Kidney (tissue), 14 donors: ENCODE results near the gene SIGLEC9. TPM values are rescaled to one million over a fixed set of nuclear protein-coding genes. Genes with fewer than 3 reads are reported as not detected.
A peak's percentile ranks its signal among the peaks of the same experiment; 100 is the strongest.

Experiments
- DNase-seq, 5 donors: peaks; one replicate each; pipeline ENCODE4 v3.0.0-alpha.2; 2013 to 2020
- FAIRE-seq: peaks from 2 replicates; lab custom pipeline; 2012; peaks lifted over from hg19 to GRCh38; lab: Jason Lieb, UNC
- H3K27ac ChIP-seq, 2 donors: one replicate each; pipeline ENCODE4 v1.7.0; 2013; ENCODE audit warnings: low read depth in 2 of 2, low read length in 2 of 2, inconsistent platforms in 1 of 2
- H3K27me3 ChIP-seq: one replicate; pipeline ENCODE4 v1.7.1; 2013; ENCODE audit warnings: low read length, inconsistent platforms; ENCODE audit not compliant: control insufficient read depth, insufficient read depth
- H3K36me3 ChIP-seq, 3 donors: one replicate each; pipeline versions ENCODE4 v1.7.0 to v1.7.1; 2013; ENCODE audit warnings: low read length in 3 of 3, control low read depth in 1 of 3, inconsistent platforms in 1 of 3; ENCODE audit not compliant: insufficient read depth in 3 of 3, control insufficient read depth in 2 of 3
- H3K4me1 ChIP-seq, 3 donors: one replicate each; pipeline versions ENCODE4 v1.7.0 to v1.7.1; 2013; ENCODE audit warnings: low read length in 3 of 3, inconsistent platforms in 1 of 3, low read depth in 1 of 3; ENCODE audit not compliant: control insufficient read depth in 2 of 3, insufficient read depth in 2 of 3
- H3K4me3 ChIP-seq, 3 donors: one replicate each; pipeline versions ENCODE4 v1.7.0 to v1.8.1; 2013; ENCODE audit warnings: low read length in 3 of 3, control low read depth in 1 of 3, inconsistent platforms in 1 of 3
- H3K9ac ChIP-seq, 3 donors: one replicate each; pipeline versions ENCODE4 v1.7.0 to v1.7.1; 2013; ENCODE audit warnings: low read length in 3 of 3, control low read depth in 1 of 3, inconsistent platforms in 1 of 3
- H3K9me3 ChIP-seq, 3 donors: one replicate each; pipeline versions ENCODE4 v1.7.0 to v1.7.1; 2013; ENCODE audit warnings: low read length in 3 of 3, control low read depth in 1 of 3, inconsistent platforms in 1 of 3; ENCODE audit not compliant: control insufficient read depth in 2 of 3, insufficient read depth in 1 of 3
- intact Hi-C: fragments of 100-400 bp; cut with DNase I; formaldehyde crosslinking; loops from one replicate; pipeline ENCODE4 v1.11.1; 2022
- polyA plus RNA-seq: library from polyadenylated mRNA; stranded (reverse); fragments of 350-450 nt; fragmentation: Illumina TruSeq; extraction: RNeasy Lipid Tissue Mini Kit (QIAGEN cat#74804); gene quantifications from one replicate; pipeline ENCODE4 v1.2.3, GENCODE V29; 2014; ENCODE audit warnings: low read depth, low replicate concordance; ENCODE audit not compliant: insufficient read depth
- total RNA-seq: library from RNA; stranded (reverse); fragmentation: NEBNext Ultra II Directional; extraction: Animal tissue kit (Norgen Biotek cat#: 25700); gene quantifications from one replicate; pipeline ENCODE4 v1.2.1, GENCODE V29; 2021
- TF ChIP-seq, protein P1 (sequence below): IDR thresholded peaks from 3 replicates; pipeline ENCODE4 v1.5.1; 2012; ENCODE audit warnings: mild to moderate bottlenecking, moderate library complexity, borderline replicate concordance; ENCODE audit not compliant: insufficient read depth; ENCODE audit errors: extremely low read depth
- donor health status: control.
- donor health status: control.
- donor health status: control.
- donor health status: control.
- donor health status: control.
- donor health status: DM: yes; HTN: yes; CAD: no.
- donor health status: Normal renal cell carcinoma (clear cell type).

Gene SIGLEC9
- total and polyA plus RNA-seq, 2 donors from 2014 or later = 1.6 to 8.1 TPM

- TF ChIP-seq, protein P1, sequence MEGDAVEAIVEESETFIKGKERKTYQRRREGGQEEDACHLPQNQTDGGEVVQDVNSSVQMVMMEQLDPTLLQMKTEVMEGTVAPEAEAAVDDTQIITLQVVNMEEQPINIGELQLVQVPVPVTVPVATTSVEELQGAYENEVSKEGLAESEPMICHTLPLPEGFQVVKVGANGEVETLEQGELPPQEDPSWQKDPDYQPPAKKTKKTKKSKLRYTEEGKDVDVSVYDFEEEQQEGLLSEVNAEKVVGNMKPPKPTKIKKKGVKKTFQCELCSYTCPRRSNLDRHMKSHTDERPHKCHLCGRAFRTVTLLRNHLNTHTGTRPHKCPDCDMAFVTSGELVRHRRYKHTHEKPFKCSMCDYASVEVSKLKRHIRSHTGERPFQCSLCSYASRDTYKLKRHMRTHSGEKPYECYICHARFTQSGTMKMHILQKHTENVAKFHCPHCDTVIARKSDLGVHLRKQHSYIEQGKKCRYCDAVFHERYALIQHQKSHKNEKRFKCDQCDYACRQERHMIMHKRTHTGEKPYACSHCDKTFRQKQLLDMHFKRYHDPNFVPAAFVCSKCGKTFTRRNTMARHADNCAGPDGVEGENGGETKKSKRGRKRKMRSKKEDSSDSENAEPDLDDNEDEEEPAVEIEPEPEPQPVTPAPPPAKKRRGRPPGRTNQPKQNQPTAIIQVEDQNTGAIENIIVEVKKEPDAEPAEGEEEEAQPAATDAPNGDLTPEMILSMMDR = no peak
- DNase-seq (no peak), FAIRE-seq (no peak)
- Histone ChIP-seq H3K36me3 (peaks cover 0 to 10% (median 5%) of the 10 kb centered on the region in 3 donors), H3K4me1 (no peaks in the 10 kb centered on the region), H3K9me3 (no peaks in the 10 kb centered on the region), H3K27ac (no peak overlapping the region), H3K27me3 (no peaks in the 10 kb centered on the region), H3K9ac (no peak overlapping the region), H3K4me3 (no peak overlapping the region)
- intact Hi-C loops = no loop called here
Observed at GRCh38 chr19:51101171-51101865, 23.4 kb upstream of the SIGLEC9 start.

DNA sequence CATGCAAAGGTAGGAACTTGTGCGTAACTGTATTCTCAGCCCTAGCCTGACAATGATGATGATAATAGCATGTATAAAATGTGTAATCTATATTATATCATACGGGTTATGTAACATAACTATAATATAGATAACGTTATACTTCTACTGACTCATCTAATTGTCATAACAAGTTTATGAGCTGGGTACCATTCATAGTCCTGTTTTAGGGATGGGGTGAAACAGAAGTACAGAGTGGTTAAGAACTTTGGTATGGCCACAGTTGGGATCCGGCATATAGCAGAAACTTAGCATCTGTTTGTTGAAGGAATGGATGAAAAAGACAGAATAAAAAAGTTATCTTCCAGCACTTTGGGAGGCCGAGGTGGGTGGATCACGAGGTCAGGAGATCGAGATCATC, 21.7 kb upstream of the SIGLEC9 start:
- Histone ChIP-seq H3K4me1 (peaks cover 0 to 9% (median 8%) of the 10 kb centered on the region in 3 donors), H3K9ac (no peak overlapping the region), H3K27ac (no peak overlapping the region), H3K9me3 (no peaks in the 10 kb centered on the region), H3K36me3 (peaks cover 0 to 10% (median 5%) of the 10 kb centered on the region in 3 donors), H3K27me3 (no peaks in the 10 kb centered on the region), H3K4me3 (no peak overlapping the region)
- DNase-seq = no peak
- TF ChIP-seq, protein P1 = no peak
- intact Hi-C loops = no loop called here
- FAIRE-seq = no peak

DNA sequence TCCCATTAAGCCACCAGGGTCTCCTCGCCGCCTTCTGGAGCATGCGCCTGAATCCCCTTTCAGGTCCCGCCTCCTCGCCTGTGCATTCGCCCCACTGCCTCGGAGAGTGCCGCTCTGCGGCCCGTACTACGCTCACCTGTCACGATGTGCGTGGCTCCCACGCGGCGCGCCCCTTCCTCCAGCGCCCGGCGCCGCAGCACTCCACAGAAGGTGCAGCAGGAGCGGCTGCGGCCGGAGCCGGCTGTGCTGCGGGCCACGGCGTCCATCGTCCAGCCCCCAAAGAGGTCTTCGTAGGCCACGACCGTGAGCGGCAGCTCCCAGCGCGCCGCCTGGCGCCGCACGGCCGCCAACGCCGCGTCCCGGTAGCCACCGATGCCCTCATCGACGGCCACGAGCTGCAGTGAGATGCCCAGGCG, 20.8 kb upstream of the SIGLEC9 start:
- Histone ChIP-seq H3K9ac (no peak overlapping the region), H3K4me3 (no peak overlapping the region), H3K9me3 (no peaks in the 10 kb centered on the region), H3K36me3 (peaks cover 0 to 10% (median 5%) of the 10 kb centered on the region in 3 donors), H3K4me1 (peaks cover 0 to 12% (median 8%) of the 10 kb centered on the region in 3 donors), H3K27ac (no peak overlapping the region), H3K27me3 (no peaks in the 10 kb centered on the region)
- intact Hi-C loops = no loop called here
- FAIRE-seq (no peak), DNase-seq (peak in 4 of 5 donors; percentile 48 to 68 (median 59))
- TF ChIP-seq, protein P1 = no peak
